GM18870 (cell line): ENCODE measurements around the gene TEX44.

Experiments
- ATAC-seq: cut with Tn5 transposase; IDR thresholded peaks from one replicate; pipeline ENCODE4 v1.9.1; 2021; ENCODE audit warnings: moderate library complexity; ENCODE audit not compliant: unreplicated experiment

Gene TEX44

GRCh38 chr2:231627384-231628120 lies 34.9 kb downstream of the TEX44 start:
- ATAC-seq, result no peak

- ATAC-seq, result no peak
Measured at GRCh38 chr2:231632559-231633142, 40.0 kb downstream of the TEX44 start.

GRCh38 chr2:231633241-231633976 lies 40.7 kb downstream of the TEX44 start:
- no peak for ATAC-seq

- ATAC-seq, result no peak
Measured at GRCh38 chr2:231634412-231634811, 41.7 kb downstream of the TEX44 start.

- ATAC-seq, result no peak
Measured at GRCh38 chr2:231634951-231635875, 42.5 kb downstream of the TEX44 start.

GRCh38 chr2:231640241-231640640 lies 47.6 kb downstream of the TEX44 start:
- ATAC-seq, result no peak

GRCh38 chr2:231640641-231641111 lies 48.0 kb downstream of the TEX44 start:
- no peak for ATAC-seq

- ATAC-seq, result no peak
Measured at GRCh38 chr2:231642631-231643494, 50.2 kb downstream of the TEX44 start.

- ATAC-seq, result no peak
Measured at GRCh38 chr2:231643495-231643888, 50.8 kb downstream of the TEX44 start.
